A673 (cell line): ENCODE results near the gene FOXJ1. TPM values are rescaled to one million over a fixed set of nuclear protein-coding genes. Genes with fewer than 3 reads are reported as not detected.

ENCODE experiments used
- BruUV-seq: library from RNA; stranded (reverse); fragments of 400-500 nt; replicated peaks from 2 replicates; lab custom pipeline; 2021; lab: Mats Ljungman, UMichigan
- CTCF ChIA-PET: fragments of 300-600 bp; sonication (Branson Sonifier 250); formaldehyde crosslinking; loops from one replicate; lab custom pipeline; 2022; ENCODE audit warnings: antibody characterized with exemption; lab: Charles Lee
- POLR2A ChIA-PET: fragments of 300-600 bp; sonication (Branson Sonifier 250); formaldehyde crosslinking; loops from one replicate; lab custom pipeline; 2022; ENCODE audit warnings: antibody characterized with exemption; ENCODE audit not compliant: low non-redundant PET; lab: Charles Lee
- DNase-seq: peaks from one replicate; pipeline ENCODE4 v3.0.0-alpha.2; 2015; ENCODE audit warnings: low spot score
- H3K27ac ChIP-seq: fragments of 200-600 bp; sonication (generic); 2 replicates; pipeline ENCODE4 v1.5.1; 2016; ENCODE audit warnings: mixed run types, low read depth, mild to moderate bottlenecking, mixed read lengths, antibody characterized with exemption, low read length; ENCODE audit not compliant: poor library complexity, severe bottlenecking
- H3K27me3 ChIP-seq: fragments of 200-600 bp; sonication (generic); replicated peaks from 2 replicates; pipeline ENCODE4 v1.6.1; 2017; ENCODE audit warnings: mixed run types, low read depth, mild to moderate bottlenecking, mixed read lengths, antibody characterized with exemption, low read length; ENCODE audit not compliant: insufficient read depth, poor library complexity
- H3K36me3 ChIP-seq: fragments of 200-600 bp; sonication (generic); 2 replicates; pipeline ENCODE4 v1.6.1; 2016; ENCODE audit warnings: mixed run types, mild to moderate bottlenecking, mixed read lengths, antibody characterized with exemption, low read length; ENCODE audit not compliant: insufficient read depth, poor library complexity, severe bottlenecking
- H3K4me1 ChIP-seq: fragments of 200-600 bp; sonication (generic); 2 replicates; pipeline ENCODE4 v1.6.1; 2017; ENCODE audit warnings: mixed run types, mild to moderate bottlenecking, mixed read lengths, antibody characterized with exemption, low read length; ENCODE audit not compliant: insufficient read depth, poor library complexity, severe bottlenecking
- H3K4me3 ChIP-seq: fragments of 200-600 bp; sonication (generic); 2 replicates; pipeline ENCODE4 v1.5.1; 2016; ENCODE audit warnings: low read depth, mixed run types, mild to moderate bottlenecking, mixed read lengths, low read length; ENCODE audit not compliant: poor library complexity, severe bottlenecking
- H3K9me3 ChIP-seq: fragments of 200-600 bp; sonication (generic); 2 replicates; pipeline ENCODE4 v1.6.1; 2016; ENCODE audit warnings: mixed run types, low read depth, mild to moderate bottlenecking, mixed read lengths, antibody characterized with exemption, low read length; ENCODE audit not compliant: poor library complexity, severe bottlenecking
- EZH2 ChIP-seq: fragments of 200-600 bp; sonication (generic); IDR thresholded peaks from 2 replicates; pipeline ENCODE4 v1.6.1; 2017; ENCODE audit warnings: borderline replicate concordance, low read depth, mild to moderate bottlenecking, mixed read lengths, antibody characterized with exemption, low read length; ENCODE audit not compliant: poor library complexity, severe bottlenecking
- intact Hi-C: fragments of 100-400 bp; cut with micrococcal nuclease; formaldehyde crosslinking; loops from one replicate; pipeline ENCODE4 v1.10.0; 2022; ENCODE audit not compliant: unreplicated experiment
- total RNA-seq: library from RNA; stranded (reverse); gene quantifications from 2 replicates; pipeline ENCODE4 v1.2.3, GENCODE V29; 2021
- TF ChIP-seq, protein P1 (sequence below): fragments of 300-800, 200-600 bp; sonication (generic); conservative IDR thresholded peaks from 2 replicates; pipeline ENCODE4 v1.5.1; 2017; ENCODE audit warnings: low read depth, mild to moderate bottlenecking, antibody characterized with exemption, low read length, moderate library complexity, mixed read lengths

Gene FOXJ1
- total RNA-seq, 1 experiment from 2014 or later, result 0.17 TPM

- no peaks in the 10 kb centered on the region for H3K27me3 ChIP-seq
- POLR2A ChIA-PET, result no interaction called here
- no TSS peak for BruUV-seq
Observed at GRCh38 chr17:76092526-76093413, 48.3 kb downstream of the FOXJ1 start.

DNA sequence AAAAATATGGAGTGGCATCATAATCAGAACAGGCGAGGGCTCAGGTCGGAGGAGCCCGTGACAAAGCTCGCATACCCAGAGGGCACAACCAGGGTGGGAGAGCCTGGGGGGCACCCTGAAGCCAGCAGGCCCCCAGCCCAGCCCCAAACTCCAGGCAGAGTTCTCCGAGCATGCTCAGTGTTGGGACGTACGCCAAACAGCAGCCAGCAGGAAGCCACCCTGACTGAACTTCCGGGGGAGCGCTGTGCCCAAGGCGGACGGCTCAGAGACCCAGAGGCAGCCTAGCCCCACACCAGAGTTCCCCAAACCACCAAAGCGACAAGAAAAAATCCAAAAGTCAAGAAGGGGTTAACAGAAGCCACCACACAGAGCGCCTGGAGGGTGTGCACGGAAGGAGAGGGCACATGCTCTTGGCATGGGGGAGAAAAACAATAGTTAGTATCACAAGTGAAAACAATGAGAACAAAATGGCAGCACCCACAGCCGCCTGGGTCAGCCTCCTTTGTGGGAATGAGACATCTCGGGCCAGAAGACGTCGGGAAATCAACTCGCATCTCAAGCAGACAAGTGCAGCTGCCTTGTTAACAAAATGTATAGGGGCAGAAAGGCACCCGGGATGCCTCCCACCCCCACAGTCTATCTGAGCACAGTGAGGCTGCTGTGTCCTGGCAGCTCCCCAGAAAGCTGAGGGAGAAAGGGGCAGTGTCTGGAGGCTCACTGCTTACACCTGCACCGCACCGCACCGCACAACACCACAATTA, 49.3 kb downstream of the FOXJ1 start:
- Histone ChIP-seq H3K4me1 (no peaks in the 10 kb centered on the region), H3K9me3 (no peaks in the 10 kb centered on the region), H3K36me3 (peaks cover 37% of the 10 kb centered on the region), H3K27me3 (no peaks in the 10 kb centered on the region), H3K4me3 (no peak overlapping the region), H3K27ac (peak overlapping the region; percentile 2)
- ChIA-PET POLR2A (no interaction called here), CTCF (no interaction called here)
- no TSS peak for BruUV-seq
- DNase-seq, result no peak
- intact Hi-C loops, result no loop called here
- TF ChIP-seq, protein P1, sequence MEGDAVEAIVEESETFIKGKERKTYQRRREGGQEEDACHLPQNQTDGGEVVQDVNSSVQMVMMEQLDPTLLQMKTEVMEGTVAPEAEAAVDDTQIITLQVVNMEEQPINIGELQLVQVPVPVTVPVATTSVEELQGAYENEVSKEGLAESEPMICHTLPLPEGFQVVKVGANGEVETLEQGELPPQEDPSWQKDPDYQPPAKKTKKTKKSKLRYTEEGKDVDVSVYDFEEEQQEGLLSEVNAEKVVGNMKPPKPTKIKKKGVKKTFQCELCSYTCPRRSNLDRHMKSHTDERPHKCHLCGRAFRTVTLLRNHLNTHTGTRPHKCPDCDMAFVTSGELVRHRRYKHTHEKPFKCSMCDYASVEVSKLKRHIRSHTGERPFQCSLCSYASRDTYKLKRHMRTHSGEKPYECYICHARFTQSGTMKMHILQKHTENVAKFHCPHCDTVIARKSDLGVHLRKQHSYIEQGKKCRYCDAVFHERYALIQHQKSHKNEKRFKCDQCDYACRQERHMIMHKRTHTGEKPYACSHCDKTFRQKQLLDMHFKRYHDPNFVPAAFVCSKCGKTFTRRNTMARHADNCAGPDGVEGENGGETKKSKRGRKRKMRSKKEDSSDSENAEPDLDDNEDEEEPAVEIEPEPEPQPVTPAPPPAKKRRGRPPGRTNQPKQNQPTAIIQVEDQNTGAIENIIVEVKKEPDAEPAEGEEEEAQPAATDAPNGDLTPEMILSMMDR, result no peak
- TF ChIP-seq EZH2, result no peak

More at GRCh38 chr17:76092526-76093413, 48.3 kb downstream of the FOXJ1 start:
- DNase-seq, result no peak
- TF ChIP-seq, protein P1, result no peak
- no peak for TF ChIP-seq EZH2
- H3K4me3 ChIP-seq, result no peak overlapping the region
- H3K27ac ChIP-seq, result no peak overlapping the region
- CTCF ChIA-PET, result no interaction called here
- no peaks in the 10 kb centered on the region for H3K9me3 ChIP-seq
- peaks cover 44% of the 10 kb centered on the region for H3K36me3 ChIP-seq
- intact Hi-C loops, result no loop called here
- H3K4me1 ChIP-seq, result no peaks in the 10 kb centered on the region

DNA sequence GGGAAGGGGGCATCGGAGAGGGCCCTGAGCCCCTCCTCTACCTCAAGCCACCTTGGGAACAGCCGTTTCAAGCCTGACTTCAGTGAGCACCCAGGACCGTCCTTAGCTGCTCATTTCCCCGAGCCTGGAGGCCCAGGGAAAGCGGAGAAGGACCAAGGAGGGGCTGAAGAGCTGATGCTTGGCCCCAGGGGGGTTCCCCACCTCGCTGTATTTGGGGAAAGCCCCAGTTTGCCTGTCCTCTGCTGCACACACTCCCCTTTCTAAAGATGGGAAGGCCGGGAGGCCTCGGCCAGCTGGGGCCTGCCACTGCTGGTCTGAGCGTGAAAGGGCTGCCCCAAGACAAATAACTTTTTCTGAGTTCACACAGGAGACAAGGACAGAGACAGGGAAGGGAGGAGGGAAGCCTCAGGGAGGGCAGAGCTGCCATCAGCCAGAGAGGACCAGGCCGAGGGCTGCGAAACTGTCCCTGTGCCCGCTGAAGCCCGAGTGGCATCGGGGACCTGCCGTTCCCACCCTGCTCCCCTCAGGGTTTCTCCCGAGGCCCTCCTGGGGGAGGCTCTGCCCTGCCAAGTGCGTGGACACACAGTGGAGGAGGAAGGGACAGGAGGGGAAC, 50.4 kb downstream of the FOXJ1 start:
- H3K36me3 ChIP-seq, result peaks cover 31% of the 10 kb centered on the region
- ChIA-PET POLR2A (no interaction called here), CTCF (no interaction called here)
- DNase-seq, result no peak
- intact Hi-C loops, result no loop called here
- no peaks in the 10 kb centered on the region for H3K4me1 ChIP-seq
- no TSS peak for BruUV-seq
- TF ChIP-seq EZH2, result no peak
- TF ChIP-seq, protein P1, result no peak
- no peak overlapping the region for H3K27ac ChIP-seq
- no peaks in the 10 kb centered on the region for H3K9me3 ChIP-seq
- H3K4me3 ChIP-seq, result no peak overlapping the region
- H3K27me3 ChIP-seq, result no peaks in the 10 kb centered on the region
